Retinal pigment epithelial cell (primary cell): ENCODE results near the gene CLEC16A.

Source experiments
- DNase-seq: peaks from one replicate; pipeline ENCODE4 v3.0.0-alpha.2; 2010; ENCODE audit warnings: low read depth
- H3K4me3 ChIP-seq: 2 replicates; pipeline ENCODE4 v1.5.1; 2011; ENCODE audit warnings: mild to moderate bottlenecking, low read length, control low read depth, moderate library complexity
- CTCF ChIP-seq: conservative IDR thresholded peaks from 2 replicates; pipeline ENCODE4 v1.5.1; 2011; ENCODE audit warnings: low read depth, low read length, control low read depth, inconsistent platforms

CLEC16A gene

GRCh38 chr16:11136600-11136999, 192.2 kb downstream of the CLEC16A start:
- no peak for TF ChIP-seq CTCF
- no peak for DNase-seq
- no peak overlapping the region for H3K4me3 ChIP-seq

- H3K4me3 ChIP-seq = no peak overlapping the region
- TF ChIP-seq CTCF = no peak
- DNase-seq = no peak
Measured at GRCh38 chr16:11138022-11138768, 193.8 kb downstream of the CLEC16A start.

- no peak for DNase-seq
- no peak for TF ChIP-seq CTCF
- H3K4me3 ChIP-seq = no peak overlapping the region
Measured at GRCh38 chr16:11138769-11139325, 194.5 kb downstream of the CLEC16A start.

- no peak for TF ChIP-seq CTCF
- DNase-seq = no peak
- no peak overlapping the region for H3K4me3 ChIP-seq
Measured at GRCh38 chr16:11139326-11140097, 195.1 kb downstream of the CLEC16A start.

- TF ChIP-seq CTCF = no peak
- H3K4me3 ChIP-seq = no peak overlapping the region
- DNase-seq = no peak
Measured at GRCh38 chr16:11140098-11140375, 195.7 kb downstream of the CLEC16A start.

- TF ChIP-seq CTCF = no peak
- DNase-seq = no peak
- H3K4me3 ChIP-seq = no peak overlapping the region
Measured at GRCh38 chr16:11140466-11140865, 196.1 kb downstream of the CLEC16A start.
